Measurements from ENCODE around the gene MGST3. TPM values are rescaled to one million over a fixed set of nuclear protein-coding genes. Genes with fewer than 3 reads are reported as not detected.

The MGST3 gene
- total RNA-seq, 4 donors from 2014 or later = 76.7 to 196 (median 138) TPM

DNA sequence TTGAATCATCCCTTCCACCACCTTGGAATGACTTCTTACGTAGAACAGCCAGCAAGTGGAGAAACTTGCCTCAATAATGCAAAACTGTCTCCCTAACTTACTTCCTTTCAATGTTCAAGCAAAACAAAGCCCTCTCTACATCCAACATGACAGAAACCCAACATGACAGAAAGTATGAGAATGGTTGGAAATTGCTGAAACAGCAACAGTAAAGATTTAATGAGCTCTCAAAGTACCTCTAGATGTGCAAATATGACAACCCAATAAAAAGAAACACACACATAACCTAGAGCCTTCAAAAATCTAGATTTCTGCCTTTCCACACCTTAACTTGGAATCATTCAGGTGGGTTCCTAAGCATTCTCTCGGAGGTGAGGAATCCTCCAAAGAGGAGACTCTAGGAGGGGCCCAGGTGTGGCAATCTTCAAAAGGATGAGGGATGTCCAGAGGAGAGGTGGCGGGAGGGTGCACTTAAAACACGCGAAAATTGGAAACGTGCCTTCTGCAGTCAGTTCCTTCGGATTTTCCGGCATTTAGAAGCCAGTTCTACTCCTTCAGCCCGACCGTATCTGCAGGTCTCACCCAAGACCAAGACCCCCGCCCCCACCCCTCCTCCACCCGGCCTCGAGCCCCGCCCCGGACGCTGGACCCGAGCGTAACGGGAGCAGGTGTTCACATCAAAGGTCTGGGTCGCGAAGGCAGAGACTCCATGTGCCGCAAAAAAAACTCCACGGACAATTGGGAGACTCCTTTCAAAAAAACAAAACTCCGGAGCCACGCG is 996 bp upstream of the MGST3 start:
- H3K27ac ChIP-seq = peak overlapping the region; percentile 89
- no peaks in the 10 kb centered on the region for H3K36me3 ChIP-seq
- intact Hi-C loops (cut with DNase I; ENCODE audit: low total_unique reads) = no loop called here
- H3K4me3 ChIP-seq = peak overlapping the region; percentile 62 to 72
- DNase-seq = no peak
- no peaks in the 10 kb centered on the region for H3K27me3 ChIP-seq
- TF ChIP-seq, protein P1, sequence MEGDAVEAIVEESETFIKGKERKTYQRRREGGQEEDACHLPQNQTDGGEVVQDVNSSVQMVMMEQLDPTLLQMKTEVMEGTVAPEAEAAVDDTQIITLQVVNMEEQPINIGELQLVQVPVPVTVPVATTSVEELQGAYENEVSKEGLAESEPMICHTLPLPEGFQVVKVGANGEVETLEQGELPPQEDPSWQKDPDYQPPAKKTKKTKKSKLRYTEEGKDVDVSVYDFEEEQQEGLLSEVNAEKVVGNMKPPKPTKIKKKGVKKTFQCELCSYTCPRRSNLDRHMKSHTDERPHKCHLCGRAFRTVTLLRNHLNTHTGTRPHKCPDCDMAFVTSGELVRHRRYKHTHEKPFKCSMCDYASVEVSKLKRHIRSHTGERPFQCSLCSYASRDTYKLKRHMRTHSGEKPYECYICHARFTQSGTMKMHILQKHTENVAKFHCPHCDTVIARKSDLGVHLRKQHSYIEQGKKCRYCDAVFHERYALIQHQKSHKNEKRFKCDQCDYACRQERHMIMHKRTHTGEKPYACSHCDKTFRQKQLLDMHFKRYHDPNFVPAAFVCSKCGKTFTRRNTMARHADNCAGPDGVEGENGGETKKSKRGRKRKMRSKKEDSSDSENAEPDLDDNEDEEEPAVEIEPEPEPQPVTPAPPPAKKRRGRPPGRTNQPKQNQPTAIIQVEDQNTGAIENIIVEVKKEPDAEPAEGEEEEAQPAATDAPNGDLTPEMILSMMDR (IDR thresholded peaks at IDR 0.05) = no peak
- TF ChIP-seq POLR2A (IDR thresholded peaks at IDR 0.05) = no peak
- H3K4me1 ChIP-seq = peaks cover 0 to 6% of the 10 kb centered on the region in 2 donors
- no peaks in the 10 kb centered on the region for H3K9me3 ChIP-seq

DNA sequence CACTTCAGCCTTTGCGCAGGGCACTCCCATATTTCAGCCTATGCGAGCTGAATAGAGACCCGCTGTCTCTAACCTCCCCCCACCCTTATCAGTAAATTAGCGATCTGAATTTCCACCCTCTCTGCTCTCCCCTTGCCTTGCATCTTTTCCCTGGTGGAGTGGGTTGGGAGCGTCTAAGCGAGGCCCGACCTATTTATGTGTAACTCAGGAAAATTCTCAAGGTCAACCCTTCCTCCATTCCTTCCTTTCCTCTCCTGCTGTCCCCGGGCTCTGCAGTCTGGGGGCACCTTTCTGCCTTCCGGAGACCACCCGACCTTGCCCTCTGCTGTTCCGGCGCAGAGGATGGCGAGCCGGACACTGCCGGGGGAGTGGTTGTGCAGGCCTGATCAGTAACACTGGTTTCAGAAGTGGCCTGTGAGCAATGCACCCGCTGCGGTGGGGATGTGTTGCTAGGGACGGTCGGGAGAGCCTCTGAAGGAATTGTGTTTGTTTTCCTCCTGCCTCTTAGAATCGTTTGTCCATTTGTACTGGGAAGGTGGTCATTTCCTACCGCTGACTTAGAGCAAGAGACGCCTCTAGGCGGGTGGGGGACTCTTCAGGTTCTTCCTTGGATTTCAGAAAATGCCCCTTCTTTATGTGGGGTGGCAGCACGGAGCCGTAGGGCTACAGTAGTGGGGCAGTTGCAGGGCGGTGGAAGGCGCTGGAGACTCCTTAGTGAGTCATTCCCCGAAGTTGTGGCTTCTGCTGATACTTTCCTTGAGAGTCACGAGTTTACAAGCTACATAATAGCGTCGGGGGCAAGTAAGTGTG is 513 bp downstream of the MGST3 start:
- Histone ChIP-seq H3K27me3 (no peaks in the 10 kb centered on the region), H3K9me3 (no peaks in the 10 kb centered on the region), H3K4me1 (peaks cover 0 to 16% of the 10 kb centered on the region in 2 donors), H3K36me3 (no peaks in the 10 kb centered on the region), H3K27ac (peak overlapping the region; percentile 89), H3K4me3 (peak overlapping the region; percentile 62 to 72)
- peak; percentile 41 to 59 for DNase-seq
- TF ChIP-seq, protein P1 (IDR thresholded peaks at IDR 0.05) = no peak
- peak in 1 of 2 donors; percentile 20 for TF ChIP-seq POLR2A (IDR thresholded peaks at IDR 0.05)
- intact Hi-C loops (cut with DNase I; ENCODE audit: low total_unique reads) = no loop called here

DNA sequence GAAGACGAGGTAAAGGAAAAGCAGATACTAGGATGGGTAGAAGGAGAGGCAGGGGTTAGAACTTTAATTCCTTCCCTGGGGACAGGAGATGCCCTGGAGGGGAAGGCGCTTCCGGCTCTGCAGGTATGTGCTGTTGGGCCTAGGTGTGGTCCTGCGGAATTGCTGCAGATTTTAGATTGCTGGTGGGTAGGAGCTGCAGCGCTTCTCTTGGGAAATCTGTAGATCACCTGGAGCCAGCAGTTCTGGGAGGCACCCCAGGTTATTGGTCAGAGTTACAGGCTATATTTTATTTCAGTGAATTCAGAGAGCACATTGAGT is 1.1 kb downstream of the MGST3 start:
- TF ChIP-seq, protein P1 (IDR thresholded peaks at IDR 0.05) = no peak
- TF ChIP-seq POLR2A (IDR thresholded peaks at IDR 0.05) = no peak
- intact Hi-C loops (cut with DNase I; ENCODE audit: low total_unique reads) = no loop called here
- H3K4me1 ChIP-seq = peaks cover 0 to 17% of the 10 kb centered on the region in 2 donors

DNA sequence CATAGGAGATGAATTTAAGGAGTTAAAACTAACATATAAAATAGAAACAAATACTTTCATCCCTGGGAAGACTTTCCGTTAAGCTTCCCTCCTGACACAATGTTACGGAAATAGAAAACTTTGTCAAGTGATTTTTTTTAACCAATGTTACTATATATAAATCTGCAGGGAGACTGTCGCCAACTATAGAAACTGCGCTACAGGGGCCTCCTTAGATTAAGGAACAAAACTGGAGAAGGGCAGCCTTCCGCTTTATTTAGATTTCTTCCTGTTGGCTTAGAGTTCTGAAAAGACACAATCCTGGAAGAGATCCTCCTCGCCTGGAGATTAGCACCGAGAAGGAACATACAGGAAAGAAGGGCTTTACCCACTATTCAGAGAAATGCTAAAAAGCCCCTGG is 1.5 kb downstream of the MGST3 start:
- H3K9me3 ChIP-seq = no peaks in the 10 kb centered on the region
- no peaks in the 10 kb centered on the region for H3K36me3 ChIP-seq
- no peak for DNase-seq
- peak overlapping the region; percentile 62 to 72 for H3K4me3 ChIP-seq
- TF ChIP-seq, protein P1 (IDR thresholded peaks at IDR 0.05) = no peak
- no peak for TF ChIP-seq POLR2A (IDR thresholded peaks at IDR 0.05)
- H3K27ac ChIP-seq = peak overlapping the region; percentile 89
- no peaks in the 10 kb centered on the region for H3K27me3 ChIP-seq
- peaks cover 0 to 21% of the 10 kb centered on the region in 2 donors for H3K4me1 ChIP-seq
- intact Hi-C loops (cut with DNase I; ENCODE audit: low total_unique reads) = no loop called here

More for the DNA sequence above, 1.1 kb downstream of the MGST3 start:
- Histone ChIP-seq H3K36me3 (no peaks in the 10 kb centered on the region), H3K27me3 (no peaks in the 10 kb centered on the region), H3K27ac (peak overlapping the region; percentile 89), H3K4me3 (peak overlapping the region; percentile 62 to 72), H3K9me3 (no peaks in the 10 kb centered on the region)
- DNase-seq = no peak

DNA sequence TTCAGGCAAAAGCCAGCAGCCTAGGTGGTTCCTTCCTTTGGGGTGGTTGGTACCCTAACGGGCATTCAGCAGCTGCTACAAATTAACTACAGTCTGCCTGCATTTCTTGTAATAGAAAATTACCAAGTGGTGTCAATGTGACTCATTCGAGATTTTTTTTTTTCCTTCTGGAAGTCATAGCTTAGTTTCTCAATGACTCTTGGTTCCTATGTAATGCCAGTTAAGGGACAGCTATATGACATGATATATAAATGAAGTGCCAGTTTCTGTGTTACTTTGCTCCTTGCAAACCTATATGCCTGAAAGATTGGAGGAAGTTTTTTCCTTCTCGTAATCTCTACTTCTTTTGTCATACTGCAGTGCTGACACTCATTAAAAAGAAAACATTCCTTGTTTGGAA is 2.6 kb downstream of the MGST3 start:
- Histone ChIP-seq H3K27ac (no peak overlapping the region), H3K9me3 (no peaks in the 10 kb centered on the region), H3K4me1 (peaks cover 0 to 22% of the 10 kb centered on the region in 2 donors), H3K27me3 (no peaks in the 10 kb centered on the region), H3K36me3 (no peaks in the 10 kb centered on the region), H3K4me3 (peak overlapping the region in 1 of 2 donors; percentile 3)
- TF ChIP-seq, protein P1 (IDR thresholded peaks at IDR 0.05) = no peak
- no peak for TF ChIP-seq POLR2A (IDR thresholded peaks at IDR 0.05)
- DNase-seq = no peak
- intact Hi-C loops (cut with DNase I; ENCODE audit: low total_unique reads) = no loop called here

Measured in uterus (tissue), 4 donors.